Activated B cell treated with CpG ODN at 0.5 μM for 24 hours (primary cell): Measurements from ENCODE around the gene ADARB2. TPM values are rescaled to one million over a fixed set of nuclear protein-coding genes. Genes with fewer than 3 reads are reported as not detected.

ENCODE experiments used
- ATAC-seq: fragments of 200-7000 bp; cut with Tn5 transposase; one replicate; pipeline ENCODE4 v1.10.0; 2021; ENCODE audit warnings: low read depth, mild to moderate bottlenecking, moderate library complexity
- CTCF ChIA-PET: fragments of 350-600 bp; sonication (Branson Sonifier 250); formaldehyde crosslinking; loops from one replicate; lab custom pipeline; 2021; ENCODE audit warnings: antibody characterized with exemption; lab: Charles Lee
- POLR2A ChIA-PET: fragments of 350-600 bp; sonication (Branson Sonifier 250); formaldehyde crosslinking; loops from one replicate; lab custom pipeline; 2021; ENCODE audit warnings: antibody characterized with exemption; lab: Charles Lee
- DNase-seq: peaks from one replicate; pipeline ENCODE4 v3.0.0; 2022
- H3K27ac Mint-ChIP-seq: one replicate; pipeline ENCODE4 v1.8.0; 2020; ENCODE audit warnings: mixed read lengths
- H3K27me3 Mint-ChIP-seq: one replicate; pipeline ENCODE4 v1.8.0; 2021; ENCODE audit warnings: mixed read lengths
- H3K36me3 Mint-ChIP-seq: one replicate; pipeline ENCODE4 v1.8.0; 2021; ENCODE audit warnings: low read depth, mixed read lengths
- H3K4me1 Mint-ChIP-seq: one replicate; pipeline ENCODE4 v1.8.0; 2021; ENCODE audit warnings: mixed read lengths
- H3K4me3 Mint-ChIP-seq: one replicate; pipeline ENCODE4 v1.8.0; 2020; ENCODE audit warnings: mild to moderate bottlenecking, mixed read lengths
- H3K9me3 Mint-ChIP-seq: one replicate; pipeline ENCODE4 v1.8.0; 2020; ENCODE audit warnings: mixed read lengths
- CTCF ChIP-seq: fragments of 200-600 bp; IDR thresholded peaks from one replicate; pipeline ENCODE4 v1.8.0; 2022; ENCODE audit warnings: antibody characterized with exemption, mild to moderate bottlenecking
- intact Hi-C: fragments of 100-400 bp; cut with micrococcal nuclease; formaldehyde crosslinking; loops from one replicate; pipeline ENCODE4 v1.15.1; 2024
- total RNA-seq: library from RNA; stranded (reverse); gene quantifications from 2 replicates; pipeline ENCODE4 v1.2.3, GENCODE V29; 2022

ADARB2 gene
- total RNA-seq, 1 donor from 2014 or later: 0.11 TPM

- H3K4me1 Mint-ChIP-seq: peaks cover 25% of the 10 kb centered on the region
- intact Hi-C loops: loop anchor here (2.0 kb wide), 1 partner anchor 16 kb away; no protein-coding TSS in a partner anchor
- TF ChIP-seq CTCF: no peak
- peaks cover 3% of the 10 kb centered on the region for H3K9me3 Mint-ChIP-seq
- DNase-seq (no peak), ATAC-seq (no peak)
- peaks cover 35% of the 10 kb centered on the region for H3K27me3 Mint-ChIP-seq
- H3K36me3 Mint-ChIP-seq: no peaks in the 10 kb centered on the region
- POLR2A ChIA-PET: no interaction called here
- H3K4me3 Mint-ChIP-seq: no peak overlapping the region
- no peak overlapping the region for H3K27ac Mint-ChIP-seq
- CTCF ChIA-PET: no interaction called here
These were observed 28.6 kb downstream of the ADARB2 start for GRCh38 chr10:1708746-1709145.

GRCh38 chr10:1706711-1707110, 30.6 kb downstream of the ADARB2 start:
- intact Hi-C loops: no loop called here
- peaks cover 40% of the 10 kb centered on the region for H3K27me3 Mint-ChIP-seq
- H3K9me3 Mint-ChIP-seq: peaks cover 3% of the 10 kb centered on the region
- H3K4me3 Mint-ChIP-seq: peak overlapping the region; percentile 5
- CTCF ChIA-PET: no interaction called here
- ATAC-seq (peak; percentile 73), DNase-seq (no peak)
- no peaks in the 10 kb centered on the region for H3K36me3 Mint-ChIP-seq
- POLR2A ChIA-PET: no interaction called here
- H3K27ac Mint-ChIP-seq: peak overlapping the region; percentile 51
- peaks cover 25% of the 10 kb centered on the region for H3K4me1 Mint-ChIP-seq
- no peak for TF ChIP-seq CTCF

GRCh38 chr10:1706256-1706655, 31.1 kb downstream of the ADARB2 start:
- peaks cover 40% of the 10 kb centered on the region for H3K27me3 Mint-ChIP-seq
- H3K4me3 Mint-ChIP-seq: no peak overlapping the region
- peaks cover 3% of the 10 kb centered on the region for H3K9me3 Mint-ChIP-seq
- TF ChIP-seq CTCF: no peak
- DNase-seq (no peak), ATAC-seq (no peak)
- H3K36me3 Mint-ChIP-seq: no peaks in the 10 kb centered on the region
- ChIA-PET POLR2A (no interaction called here), CTCF (no interaction called here)
- intact Hi-C loops: no loop called here
- peaks cover 25% of the 10 kb centered on the region for H3K4me1 Mint-ChIP-seq
- H3K27ac Mint-ChIP-seq: no peak overlapping the region

GRCh38 chr10:1698185-1698584, 39.1 kb downstream of the ADARB2 start:
- ChIA-PET POLR2A (no interaction called here), CTCF (no interaction called here)
- no peak for TF ChIP-seq CTCF
- intact Hi-C loops: no loop called here
- ATAC-seq (no peak), DNase-seq (no peak)
- Mint-ChIP-seq H3K36me3 (no peaks in the 10 kb centered on the region), H3K9me3 (no peaks in the 10 kb centered on the region), H3K27me3 (peaks cover 21% of the 10 kb centered on the region), H3K27ac (no peak overlapping the region), H3K4me3 (no peak overlapping the region), H3K4me1 (no peaks in the 10 kb centered on the region)

- ChIA-PET CTCF (no interaction called here), POLR2A (no interaction called here)
- intact Hi-C loops: no loop called here
- H3K27ac Mint-ChIP-seq: no peak overlapping the region
- ATAC-seq (no peak), DNase-seq (no peak)
- H3K4me1 Mint-ChIP-seq: no peaks in the 10 kb centered on the region
- H3K9me3 Mint-ChIP-seq: no peaks in the 10 kb centered on the region
- no peaks in the 10 kb centered on the region for H3K36me3 Mint-ChIP-seq
- no peak overlapping the region for H3K4me3 Mint-ChIP-seq
- peaks cover 19% of the 10 kb centered on the region for H3K27me3 Mint-ChIP-seq
- no peak for TF ChIP-seq CTCF
These were observed 41.2 kb downstream of the ADARB2 start for GRCh38 chr10:1696106-1696505.
